Measurements from ENCODE around the gene IFT57.

IFT57 gene

DNA sequence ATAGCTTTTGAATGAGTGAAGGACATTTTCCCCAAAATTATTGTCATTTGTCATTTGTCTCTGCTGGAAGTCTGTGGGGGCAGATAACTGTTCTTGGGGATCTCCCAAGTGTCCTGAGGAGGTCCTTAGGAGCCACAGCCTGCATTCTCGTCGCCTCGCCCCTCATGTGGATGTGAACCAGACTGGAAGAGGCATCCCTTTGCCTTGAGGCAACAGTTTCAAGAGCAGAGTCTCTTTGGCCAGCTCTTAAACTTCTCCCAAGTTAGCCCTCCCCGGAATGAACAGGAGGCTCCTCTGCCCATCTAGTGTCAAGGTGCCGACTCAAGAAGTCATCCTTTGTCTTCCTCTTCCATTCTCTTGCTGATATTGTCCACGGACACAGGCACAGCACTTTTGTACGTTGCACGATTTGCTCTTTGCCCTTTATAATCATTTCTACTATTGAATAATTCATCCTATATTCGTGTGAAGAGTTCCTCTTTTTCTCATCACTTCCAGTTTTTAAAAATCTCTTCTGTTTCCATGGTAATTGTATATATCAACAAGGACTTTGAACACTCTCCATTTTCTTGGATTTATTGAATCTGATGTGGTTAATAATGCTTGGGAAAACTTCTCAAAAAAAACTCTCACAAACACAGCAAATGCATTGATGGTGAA is 90.6 kb downstream of the IFT57 start:
- Histone ChIP-seq H3K4me1 (ENCODE audit: control insufficient read depth, insufficient read depth, low read length) (no peaks in the 10 kb centered on the region), H3K36me3 (ENCODE audit: control insufficient read depth in 2 of 2, insufficient read depth in 1 of 2, low read length in 2 of 2) (no peaks in the 10 kb centered on the region), H3K9me3 (ENCODE audit: control insufficient read depth, insufficient read depth, low read depth, low read length) (no peaks in the 10 kb centered on the region), H3K27ac (ENCODE audit: extremely low read depth, low read depth, low read length) (no peak overlapping the region), H3K4me3 (ENCODE audit: low read depth, low read length) (no peak overlapping the region)
- no peak for TF ChIP-seq ZIC2 (tag by site-specific recombination; IDR thresholded peaks at IDR 0.05)
- TF ChIP-seq, protein P1, sequence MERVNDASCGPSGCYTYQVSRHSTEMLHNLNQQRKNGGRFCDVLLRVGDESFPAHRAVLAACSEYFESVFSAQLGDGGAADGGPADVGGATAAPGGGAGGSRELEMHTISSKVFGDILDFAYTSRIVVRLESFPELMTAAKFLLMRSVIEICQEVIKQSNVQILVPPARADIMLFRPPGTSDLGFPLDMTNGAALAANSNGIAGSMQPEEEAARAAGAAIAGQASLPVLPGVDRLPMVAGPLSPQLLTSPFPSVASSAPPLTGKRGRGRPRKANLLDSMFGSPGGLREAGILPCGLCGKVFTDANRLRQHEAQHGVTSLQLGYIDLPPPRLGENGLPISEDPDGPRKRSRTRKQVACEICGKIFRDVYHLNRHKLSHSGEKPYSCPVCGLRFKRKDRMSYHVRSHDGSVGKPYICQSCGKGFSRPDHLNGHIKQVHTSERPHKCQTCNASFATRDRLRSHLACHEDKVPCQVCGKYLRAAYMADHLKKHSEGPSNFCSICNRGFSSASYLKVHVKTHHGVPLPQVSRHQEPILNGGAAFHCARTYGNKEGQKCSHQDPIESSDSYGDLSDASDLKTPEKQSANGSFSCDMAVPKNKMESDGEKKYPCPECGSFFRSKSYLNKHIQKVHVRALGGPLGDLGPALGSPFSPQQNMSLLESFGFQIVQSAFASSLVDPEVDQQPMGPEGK (tag by site-specific recombination; IDR thresholded peaks at IDR 0.05): no peak
- no peak for TF ChIP-seq ZNF530 (tag by site-specific recombination; IDR thresholded peaks at IDR 0.05; ENCODE audit: low read depth)
- TF ChIP-seq ZNF658 (tag by site-specific recombination; IDR thresholded peaks at IDR 0.05): no peak
- TF ChIP-seq ZNF626 (tag by site-specific recombination; IDR thresholded peaks at IDR 0.05): no peak
- TF ChIP-seq ZNF140 (tag by site-specific recombination; IDR thresholded peaks at IDR 0.05): no peak
- no peak for TF ChIP-seq ZNF707 (tag by site-specific recombination; IDR thresholded peaks at IDR 0.05)
- TF ChIP-seq ZNF670 (tag by site-specific recombination; IDR thresholded peaks at IDR 0.05; ENCODE audit: low read depth): no peak
- no peak for TF ChIP-seq ZNF544 (tag by site-specific recombination; IDR thresholded peaks at IDR 0.05)
- TF ChIP-seq ZNF677 (tag by site-specific recombination; IDR thresholded peaks at IDR 0.05): no peak
- no peak for TF ChIP-seq ZNF623 (tag by site-specific recombination; IDR thresholded peaks at IDR 0.05)
- TF ChIP-seq ZBTB20 (tag by site-specific recombination; IDR thresholded peaks at IDR 0.05): no peak
- TF ChIP-seq, protein P2, sequence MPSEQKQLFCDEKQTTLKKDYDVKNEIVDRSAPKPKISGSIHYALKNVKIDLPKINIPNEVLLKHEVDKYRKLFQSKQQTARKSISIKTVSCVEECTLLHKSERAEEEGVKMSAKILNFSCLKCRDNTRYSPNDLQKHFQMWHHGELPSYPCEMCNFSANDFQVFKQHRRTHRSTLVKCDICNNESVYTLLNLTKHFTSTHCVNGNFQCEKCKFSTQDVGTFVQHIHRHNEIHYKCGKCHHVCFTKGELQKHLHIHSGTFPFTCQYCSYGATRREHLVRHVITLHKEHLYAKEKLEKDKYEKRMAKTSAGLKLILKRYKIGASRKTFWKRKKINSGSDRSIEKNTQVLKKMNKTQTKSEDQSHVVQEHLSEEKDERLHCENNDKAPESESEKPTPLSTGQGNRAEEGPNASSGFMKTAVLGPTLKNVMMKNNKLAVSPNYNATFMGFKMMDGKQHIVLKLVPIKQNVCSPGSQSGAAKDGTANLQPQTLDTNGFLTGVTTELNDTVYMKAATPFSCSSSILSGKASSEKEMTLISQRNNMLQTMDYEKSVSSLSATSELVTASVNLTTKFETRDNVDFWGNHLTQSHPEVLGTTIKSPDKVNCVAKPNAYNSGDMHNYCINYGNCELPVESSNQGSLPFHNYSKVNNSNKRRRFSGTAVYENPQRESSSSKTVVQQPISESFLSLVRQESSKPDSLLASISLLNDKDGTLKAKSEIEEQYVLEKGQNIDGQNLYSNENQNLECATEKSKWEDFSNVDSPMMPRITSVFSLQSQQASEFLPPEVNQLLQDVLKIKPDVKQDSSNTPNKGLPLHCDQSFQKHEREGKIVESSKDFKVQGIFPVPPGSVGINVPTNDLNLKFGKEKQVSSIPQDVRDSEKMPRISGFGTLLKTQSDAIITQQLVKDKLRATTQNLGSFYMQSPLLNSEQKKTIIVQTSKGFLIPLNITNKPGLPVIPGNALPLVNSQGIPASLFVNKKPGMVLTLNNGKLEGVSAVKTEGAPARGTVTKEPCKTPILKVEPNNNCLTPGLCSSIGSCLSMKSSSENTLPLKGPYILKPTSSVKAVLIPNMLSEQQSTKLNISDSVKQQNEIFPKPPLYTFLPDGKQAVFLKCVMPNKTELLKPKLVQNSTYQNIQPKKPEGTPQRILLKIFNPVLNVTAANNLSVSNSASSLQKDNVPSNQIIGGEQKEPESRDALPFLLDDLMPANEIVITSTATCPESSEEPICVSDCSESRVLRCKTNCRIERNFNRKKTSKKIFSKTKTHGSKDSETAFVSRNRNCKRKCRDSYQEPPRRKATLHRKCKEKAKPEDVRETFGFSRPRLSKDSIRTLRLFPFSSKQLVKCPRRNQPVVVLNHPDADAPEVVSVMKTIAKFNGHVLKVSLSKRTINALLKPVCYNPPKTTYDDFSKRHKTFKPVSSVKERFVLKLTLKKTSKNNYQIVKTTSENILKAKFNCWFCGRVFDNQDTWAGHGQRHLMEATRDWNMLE (tag by site-specific recombination; conservative IDR thresholded peaks at IDR 0.05; ENCODE audit: low read depth): no peak
- TF ChIP-seq ZNF114 (tag by site-specific recombination; IDR thresholded peaks at IDR 0.05): no peak
- TF ChIP-seq SETDB1 (IDR thresholded peaks at IDR 0.05; ENCODE audit: insufficient read length, low read length): no peak
- TF ChIP-seq, protein P3, sequence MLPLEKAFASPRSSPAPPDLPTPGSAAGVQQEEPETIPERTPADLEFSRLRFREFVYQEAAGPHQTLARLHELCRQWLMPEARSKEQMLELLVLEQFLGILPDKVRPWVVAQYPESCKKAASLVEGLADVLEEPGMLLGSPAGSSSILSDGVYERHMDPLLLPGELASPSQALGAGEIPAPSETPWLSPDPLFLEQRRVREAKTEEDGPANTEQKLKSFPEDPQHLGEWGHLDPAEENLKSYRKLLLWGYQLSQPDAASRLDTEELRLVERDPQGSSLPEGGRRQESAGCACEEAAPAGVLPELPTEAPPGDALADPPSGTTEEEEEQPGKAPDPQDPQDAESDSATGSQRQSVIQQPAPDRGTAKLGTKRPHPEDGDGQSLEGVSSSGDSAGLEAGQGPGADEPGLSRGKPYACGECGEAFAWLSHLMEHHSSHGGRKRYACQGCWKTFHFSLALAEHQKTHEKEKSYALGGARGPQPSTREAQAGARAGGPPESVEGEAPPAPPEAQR (tag by site-specific recombination; IDR thresholded peaks at IDR 0.05): no peak
- TF ChIP-seq ZNF776 (tag by site-specific recombination; IDR thresholded peaks at IDR 0.05; ENCODE audit: borderline replicate concordance): no peak
- no peak for TF ChIP-seq ZNF600 (tag by site-specific recombination; IDR thresholded peaks at IDR 0.05)
- no peak for TF ChIP-seq PRDM1 (tag by site-specific recombination; IDR thresholded peaks at IDR 0.05)
- CTCF ChIA-PET: interaction anchor here (0.5 to 0.7 kb wide), 4 partner anchors 124 to 346 kb away, joined by 3 to 4 read pairs (median 4); no protein-coding TSS in a partner anchor
- POLR2A ChIA-PET: no interaction called here

Data from HEK293 (cell line).